NAMALWA (cell line): ENCODE data around the gene YIPF5.

ENCODE experiments used
- DNase-seq: peaks from one replicate; pipeline ENCODE4 v3.0.0-alpha.2; 2015; ENCODE audit warnings: low spot score

The YIPF5 gene

DNA sequence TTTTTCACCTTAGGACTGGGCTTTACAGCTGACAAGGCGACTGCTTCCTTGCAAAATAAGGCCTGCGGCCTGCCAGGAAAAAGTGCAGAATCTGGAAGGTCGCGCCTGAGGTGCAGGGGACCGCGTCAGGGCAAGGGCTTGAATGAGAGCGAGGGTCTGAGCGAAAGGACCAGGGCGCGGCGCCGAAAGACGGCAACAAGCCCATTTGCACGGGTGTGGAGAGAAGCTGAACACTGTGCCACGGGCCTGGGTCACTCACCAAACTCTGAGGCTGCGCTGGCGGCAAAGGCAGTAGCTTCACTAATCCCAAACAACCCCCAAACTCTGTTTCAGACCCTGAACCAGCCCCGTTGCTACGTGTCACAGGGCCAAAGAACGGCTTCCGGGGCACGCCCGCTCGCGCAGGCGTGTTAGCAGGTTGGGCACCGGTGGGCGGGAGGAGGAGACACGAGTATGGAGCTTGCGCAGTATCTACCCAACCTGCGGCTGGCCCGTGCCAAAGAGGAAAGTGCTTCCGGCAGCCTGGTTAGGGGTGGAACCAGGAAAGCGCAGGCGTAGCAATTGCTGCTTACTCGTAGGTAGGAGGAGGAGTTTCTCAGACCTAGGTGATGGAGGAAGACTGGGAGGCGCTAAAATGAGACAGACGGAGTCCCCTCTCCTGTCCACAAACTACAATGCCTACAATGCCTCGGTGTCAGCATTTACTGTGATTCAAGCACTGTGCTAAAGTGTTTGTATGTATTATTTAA, at the start of gene YIPF5, which contains the start of gene KCTD16:
YIPF5 (minus strand) TSS at position 384 of the 749 bp plus-strand sequence. CDS start 704 bp downstream, outside the sequence.
KCTD16 (plus strand) TSS at position 598 of the 749 bp plus-strand sequence.
- peak; percentile 98 for DNase-seq

DNA sequence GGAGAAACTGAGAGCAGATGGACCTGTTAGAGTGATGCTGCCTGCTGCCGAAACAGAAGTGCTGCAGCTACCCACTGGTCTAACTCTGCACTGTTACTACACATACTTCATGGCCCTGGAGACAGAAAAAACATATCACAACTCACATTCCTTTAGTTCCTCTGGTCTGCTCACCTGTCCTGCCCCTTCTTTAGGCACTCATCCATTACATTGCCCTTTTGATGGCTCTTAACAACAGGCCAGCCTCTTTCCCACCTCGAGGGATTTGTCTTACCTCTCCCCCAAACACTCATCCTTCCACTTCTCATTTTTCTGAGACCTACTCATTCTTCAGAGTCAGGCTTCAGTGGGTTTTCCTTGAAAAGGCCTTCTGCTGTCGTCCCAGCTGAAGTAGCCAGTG, 49.4 kb upstream of the YIPF5 start:
- no peak for DNase-seq

GRCh38 chr5:144210655-144211054, 40.2 kb upstream of the YIPF5 start:
- no peak for DNase-seq

DNA sequence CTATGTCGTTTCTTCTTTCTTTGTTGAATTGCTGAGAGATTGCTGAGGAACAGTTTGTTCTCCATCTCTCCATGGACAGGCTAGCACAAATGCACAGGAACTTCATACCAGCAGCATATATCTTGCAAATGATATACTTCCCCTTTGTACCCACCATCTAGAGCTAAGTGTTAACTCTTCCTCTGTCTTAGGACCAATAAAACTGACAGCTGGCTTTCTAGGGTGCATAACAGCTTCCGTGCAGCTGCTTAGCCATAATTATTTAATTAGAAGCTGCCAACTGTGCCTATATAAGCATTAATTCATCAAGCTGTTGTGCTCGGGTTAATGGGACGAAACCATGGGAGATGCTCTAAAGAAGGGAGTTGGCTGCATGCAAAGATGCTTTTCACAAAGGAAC, 38.9 kb upstream of the YIPF5 start:
- DNase-seq = no peak

- no peak for DNase-seq
These were observed 37.5 kb upstream of the YIPF5 start for GRCh38 chr5:144207875-144208444.

- no peak for DNase-seq
These were observed 35.7 kb upstream of the YIPF5 start for GRCh38 chr5:144206141-144206540.

DNA sequence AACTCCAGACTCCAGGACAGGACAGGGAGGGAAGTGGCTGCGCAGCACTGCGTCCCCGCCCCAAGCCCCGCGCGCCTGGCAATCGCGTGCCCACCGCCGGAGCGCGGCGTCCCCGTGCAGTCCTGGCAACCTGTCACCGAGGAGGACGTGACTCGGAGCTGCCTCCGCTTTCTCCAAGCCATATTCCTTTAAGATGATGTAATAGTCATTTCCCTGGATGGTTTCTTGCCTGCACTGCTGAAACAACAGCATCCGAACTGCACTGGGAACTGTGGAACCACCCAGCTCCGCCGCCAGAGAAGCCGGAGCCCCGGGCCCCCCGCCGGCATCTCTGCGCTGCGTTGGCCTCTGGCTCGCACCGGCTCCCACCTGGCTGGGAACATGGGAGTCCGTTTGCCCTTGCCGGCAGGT, 34.7 kb upstream of the YIPF5 start:
- DNase-seq = no peak

DNA sequence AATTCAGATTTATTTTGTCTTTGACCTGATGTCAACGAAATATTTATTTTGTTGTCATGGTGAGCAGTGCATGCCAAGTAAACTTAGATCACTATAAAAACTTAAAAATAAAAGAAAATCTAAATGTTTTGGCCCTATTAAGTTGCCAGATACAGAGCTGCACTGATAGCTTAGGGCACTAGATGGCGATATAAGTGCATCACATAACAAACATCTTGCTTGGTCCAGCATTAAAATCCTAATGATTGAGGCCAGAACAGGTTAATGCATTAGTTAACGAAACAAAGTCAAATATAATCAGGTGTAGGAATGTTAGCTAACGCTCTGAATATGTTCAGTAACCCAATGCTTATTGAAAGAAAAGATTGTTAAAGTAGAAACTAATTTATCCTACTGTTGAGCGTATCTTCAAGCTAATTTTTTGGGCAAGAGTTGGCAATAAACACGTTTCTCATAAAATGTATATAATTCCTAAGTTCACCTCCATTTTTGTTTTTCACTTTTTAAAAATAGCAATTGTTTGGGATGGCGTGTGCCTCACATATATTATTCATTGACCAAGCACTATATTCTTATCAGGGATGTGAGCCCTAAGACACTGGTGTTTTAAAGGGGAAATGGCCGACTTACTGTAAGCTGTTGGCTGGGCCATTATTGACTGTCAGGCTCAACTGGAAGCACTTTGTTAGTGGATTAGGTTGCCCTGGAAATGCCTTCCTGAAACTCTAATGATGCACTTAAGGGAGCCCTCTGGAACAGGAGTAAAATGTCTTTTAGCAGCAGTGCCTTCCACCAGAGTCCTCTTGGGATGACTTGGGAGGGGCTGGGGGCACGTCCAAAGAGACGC, 33.5 kb upstream of the YIPF5 start:
- peak; percentile 77 for DNase-seq

DNA sequence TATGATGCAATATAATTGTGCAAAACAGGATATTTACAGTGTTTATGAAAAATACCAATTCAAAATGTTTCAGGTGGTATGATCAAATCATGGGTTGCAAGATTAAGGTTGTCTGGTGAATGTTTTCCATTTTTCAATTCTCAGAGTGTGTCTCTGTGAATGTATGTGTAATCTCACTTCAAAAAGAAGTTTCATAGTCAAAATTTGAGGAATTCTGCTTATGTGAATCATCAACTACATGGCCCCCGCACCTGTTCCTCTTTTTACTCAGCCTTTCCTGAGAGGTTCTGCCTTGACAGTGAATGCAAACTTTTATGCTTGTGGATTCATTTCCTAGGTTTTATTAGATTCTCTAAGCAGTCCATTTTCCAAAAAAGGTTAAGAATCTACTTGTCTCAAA, 32.3 kb upstream of the YIPF5 start:
- DNase-seq = no peak

- DNase-seq = no peak
These were observed 31.6 kb upstream of the YIPF5 start for GRCh38 chr5:144202072-144202471.

DNA sequence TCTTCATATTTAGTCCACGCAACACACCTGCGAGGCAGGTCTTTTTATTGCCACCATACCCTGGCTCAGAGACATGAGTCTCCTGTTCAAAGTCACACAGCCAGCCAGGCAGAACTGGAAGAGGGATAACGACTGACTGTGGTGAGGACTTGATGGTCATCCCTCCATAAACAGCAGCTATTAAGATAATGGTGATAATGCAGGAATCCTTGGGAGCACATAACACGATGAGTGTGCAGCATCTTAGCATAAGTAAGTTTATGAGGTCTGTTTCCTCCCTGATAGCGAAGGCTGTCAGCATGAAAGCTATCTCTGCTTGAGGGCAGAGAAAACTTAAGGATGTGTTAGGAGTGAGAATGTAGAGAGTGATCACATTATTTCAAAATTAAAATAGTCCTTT, 31.1 kb upstream of the YIPF5 start:
- no peak for DNase-seq

- no peak for DNase-seq
These were observed 27.9 kb upstream of the YIPF5 start for GRCh38 chr5:144198386-144198785.

DNA sequence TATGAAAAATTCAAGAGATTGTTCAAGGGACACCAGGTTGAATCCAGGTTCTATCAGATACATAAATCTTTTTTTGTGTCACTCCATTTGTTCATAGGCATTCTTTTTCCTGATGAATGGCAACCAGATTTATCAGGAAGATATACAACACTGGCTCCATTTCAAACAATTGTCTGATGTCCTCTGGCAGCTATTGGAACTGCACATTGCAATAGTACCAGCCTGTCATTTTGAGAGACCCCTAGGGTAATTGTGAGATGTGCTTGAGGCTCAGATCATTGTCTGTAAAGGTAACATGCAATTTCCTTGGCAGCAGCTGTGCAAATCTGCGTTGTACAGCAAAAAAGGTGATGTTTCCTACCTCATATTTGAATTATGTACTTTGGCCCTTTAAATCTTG, 26.2 kb upstream of the YIPF5 start:
- DNase-seq = peak; percentile 17

- no peak for DNase-seq
These were observed 25.0 kb upstream of the YIPF5 start for GRCh38 chr5:144195448-144195847.

DNA sequence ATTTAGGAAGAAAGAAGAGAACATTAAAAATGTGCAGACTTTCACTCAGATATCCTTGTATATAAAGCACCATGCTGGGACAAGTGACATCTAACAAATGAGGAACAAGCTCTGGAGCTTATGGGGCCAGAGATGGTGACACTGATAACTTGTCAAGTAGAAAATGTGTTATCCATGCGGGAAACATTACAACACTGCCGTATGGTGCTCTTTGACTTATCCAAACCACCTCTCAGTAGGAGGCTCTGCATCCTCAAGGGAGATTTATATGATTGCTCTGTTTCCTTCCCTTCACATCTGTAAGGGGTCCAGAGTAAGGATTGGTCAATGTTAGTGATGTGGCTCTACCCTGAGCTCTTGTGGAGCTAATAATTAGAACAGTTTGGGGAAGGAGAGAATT, 23.7 kb upstream of the YIPF5 start:
- DNase-seq = no peak

- DNase-seq = no peak
These were observed 22.2 kb upstream of the YIPF5 start for GRCh38 chr5:144192661-144193060.

DNA sequence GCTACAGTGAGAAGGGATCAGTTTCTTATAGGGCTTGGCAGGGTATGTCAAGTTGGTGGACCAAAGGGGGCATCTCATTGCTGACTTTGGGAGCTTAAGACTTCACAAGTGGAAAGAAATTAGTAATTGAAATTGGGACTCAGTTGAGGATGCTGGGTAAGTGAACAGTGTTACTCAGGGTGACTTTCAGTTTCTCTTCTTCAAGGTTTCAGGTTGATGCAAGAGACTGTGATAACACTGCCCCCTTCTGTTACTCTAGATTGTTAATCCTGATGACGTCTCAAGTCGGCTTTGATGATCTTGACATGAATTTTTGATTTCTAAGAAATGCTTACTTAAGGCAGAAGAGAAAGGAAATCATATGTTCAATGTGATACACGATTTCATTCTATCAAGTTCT, 21.5 kb upstream of the YIPF5 start:
- DNase-seq = peak; percentile 91

DNA sequence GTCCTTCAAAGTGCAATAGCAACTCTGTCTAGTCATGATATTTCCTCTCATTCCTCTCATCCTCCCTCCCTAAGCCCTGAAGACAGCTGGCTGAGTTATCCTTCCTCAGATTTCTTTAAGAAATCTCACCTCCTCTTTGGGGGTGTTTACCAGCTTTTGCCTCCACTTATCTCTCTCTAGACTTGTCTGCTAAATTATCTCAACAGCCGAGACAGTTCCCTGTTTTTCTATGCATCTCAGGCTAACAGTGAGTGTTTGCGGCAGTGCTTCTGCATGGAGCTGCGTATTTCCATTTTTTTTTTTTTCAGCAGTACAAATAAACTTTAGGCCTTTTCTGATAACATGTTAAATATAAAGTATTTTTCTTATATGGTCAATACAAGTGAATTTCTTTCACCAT, 21.1 kb upstream of the YIPF5 start:
- DNase-seq = no peak

DNA sequence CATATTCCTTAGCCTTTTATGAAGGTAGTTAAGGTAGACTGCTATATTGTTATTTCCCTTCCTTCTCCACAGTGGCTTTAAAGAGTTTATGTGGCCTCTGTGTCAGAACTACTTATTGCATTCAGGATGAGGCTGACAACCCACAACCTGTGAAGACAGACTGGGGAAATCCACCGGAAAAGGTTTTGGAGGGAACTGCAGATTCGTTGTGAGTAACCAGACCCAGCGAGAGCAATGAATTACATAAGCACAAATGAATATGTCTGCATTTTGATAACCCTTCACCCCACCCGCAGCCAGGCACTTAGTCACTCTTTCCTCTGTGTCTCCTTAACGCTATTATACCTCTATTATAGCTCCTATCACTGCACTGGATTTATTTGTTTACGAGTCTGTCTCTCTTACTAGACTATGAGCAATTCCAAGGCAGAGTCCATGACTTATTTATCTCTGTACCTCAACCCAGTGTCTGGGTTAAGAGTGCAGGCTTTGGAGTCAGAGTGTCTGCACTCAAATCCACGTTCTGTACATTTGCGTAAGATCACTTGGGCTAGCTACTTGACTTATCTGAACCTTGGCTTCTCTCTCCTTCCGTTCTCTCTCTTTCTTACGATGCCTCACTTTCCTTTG, 19.5 kb upstream of the YIPF5 start:
- peak; percentile 8 for DNase-seq

GRCh38 chr5:144187699-144188294, 17.3 kb upstream of the YIPF5 start:
- peak; percentile 86 for DNase-seq

DNA sequence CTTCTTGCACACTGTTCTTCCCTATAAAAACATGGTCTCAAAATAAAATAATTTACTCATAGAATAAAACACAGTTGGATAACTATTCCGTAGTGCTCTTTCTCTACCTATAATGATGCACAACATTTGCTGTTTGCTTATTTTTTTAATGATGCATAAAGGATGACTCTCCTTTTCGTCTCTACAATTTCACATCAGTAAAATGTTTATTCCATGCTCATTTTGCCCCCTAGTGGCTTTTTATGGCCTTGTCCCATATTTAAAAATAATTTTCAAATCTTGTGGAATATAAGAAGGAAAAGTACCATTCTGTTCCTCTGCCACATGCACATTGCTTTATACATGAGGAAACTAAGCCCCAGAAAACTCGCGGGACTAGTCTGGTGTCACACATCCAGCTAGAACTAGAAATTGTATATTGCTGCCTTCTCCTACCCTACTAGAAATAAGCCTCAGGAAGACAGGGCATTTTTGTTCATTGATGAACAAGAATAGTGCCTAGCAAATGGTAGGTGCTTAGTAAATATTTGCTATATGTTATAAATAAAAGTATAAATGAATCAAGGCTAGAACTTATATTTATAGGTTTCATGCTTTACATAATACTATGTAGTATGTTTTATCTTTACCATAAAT, 12.9 kb upstream of the YIPF5 start:
- peak; percentile 58 for DNase-seq

- no peak for DNase-seq
These were observed 8.8 kb upstream of the YIPF5 start for GRCh38 chr5:144179226-144179625.
